SK-N-SH (cell line): ENCODE results near the gene ANKRD16.

Experiments used
- SMC3 ChIP-seq: IDR thresholded peaks from 2 replicates; pipeline ENCODE4 v1.6.1; 2012; ENCODE audit warnings: low read depth, low read length, improper control_type of control experiment
- TF ChIP-seq, protein P1 (sequence below): IDR thresholded peaks from 2 replicates; pipeline ENCODE4 v1.6.1; 2012; ENCODE audit warnings: mild to moderate bottlenecking, low read depth, low read length, moderate library complexity

DNA sequence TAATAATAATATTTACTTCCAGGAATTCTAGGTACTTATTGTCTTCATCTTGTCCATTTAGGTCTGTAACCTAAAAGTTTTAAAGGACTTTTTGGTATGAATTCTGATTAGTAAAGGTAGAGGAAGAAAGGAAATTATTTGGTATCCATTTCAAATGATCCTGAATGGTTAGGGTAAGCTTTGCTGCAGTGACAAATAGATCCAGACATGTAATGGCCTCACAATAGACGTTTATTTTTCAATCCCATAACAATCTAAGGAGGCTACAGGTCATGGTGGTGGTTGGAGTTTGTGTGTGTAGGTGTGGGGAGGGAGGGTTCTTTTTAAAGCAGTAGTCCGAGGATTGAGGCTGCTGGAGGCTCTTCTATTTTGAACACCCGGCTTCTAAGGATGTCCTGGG is 5.7 kb upstream of the ANKRD16 start:
- TF ChIP-seq SMC3, result no peak
- TF ChIP-seq, protein P1, sequence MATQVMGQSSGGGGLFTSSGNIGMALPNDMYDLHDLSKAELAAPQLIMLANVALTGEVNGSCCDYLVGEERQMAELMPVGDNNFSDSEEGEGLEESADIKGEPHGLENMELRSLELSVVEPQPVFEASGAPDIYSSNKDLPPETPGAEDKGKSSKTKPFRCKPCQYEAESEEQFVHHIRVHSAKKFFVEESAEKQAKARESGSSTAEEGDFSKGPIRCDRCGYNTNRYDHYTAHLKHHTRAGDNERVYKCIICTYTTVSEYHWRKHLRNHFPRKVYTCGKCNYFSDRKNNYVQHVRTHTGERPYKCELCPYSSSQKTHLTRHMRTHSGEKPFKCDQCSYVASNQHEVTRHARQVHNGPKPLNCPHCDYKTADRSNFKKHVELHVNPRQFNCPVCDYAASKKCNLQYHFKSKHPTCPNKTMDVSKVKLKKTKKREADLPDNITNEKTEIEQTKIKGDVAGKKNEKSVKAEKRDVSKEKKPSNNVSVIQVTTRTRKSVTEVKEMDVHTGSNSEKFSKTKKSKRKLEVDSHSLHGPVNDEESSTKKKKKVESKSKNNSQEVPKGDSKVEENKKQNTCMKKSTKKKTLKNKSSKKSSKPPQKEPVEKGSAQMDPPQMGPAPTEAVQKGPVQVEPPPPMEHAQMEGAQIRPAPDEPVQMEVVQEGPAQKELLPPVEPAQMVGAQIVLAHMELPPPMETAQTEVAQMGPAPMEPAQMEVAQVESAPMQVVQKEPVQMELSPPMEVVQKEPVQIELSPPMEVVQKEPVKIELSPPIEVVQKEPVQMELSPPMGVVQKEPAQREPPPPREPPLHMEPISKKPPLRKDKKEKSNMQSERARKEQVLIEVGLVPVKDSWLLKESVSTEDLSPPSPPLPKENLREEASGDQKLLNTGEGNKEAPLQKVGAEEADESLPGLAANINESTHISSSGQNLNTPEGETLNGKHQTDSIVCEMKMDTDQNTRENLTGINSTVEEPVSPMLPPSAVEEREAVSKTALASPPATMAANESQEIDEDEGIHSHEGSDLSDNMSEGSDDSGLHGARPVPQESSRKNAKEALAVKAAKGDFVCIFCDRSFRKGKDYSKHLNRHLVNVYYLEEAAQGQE, result no peak
